Sigmoid colon (tissue), 7 donors: ENCODE data around the gene ABHD2. TPM values are rescaled to one million over a fixed set of nuclear protein-coding genes. Genes with fewer than 3 reads are reported as not detected.
A peak's percentile ranks its signal among the peaks of the same experiment; 100 is the strongest.

Source experiments
- DNase-seq: peaks from one replicate; pipeline ENCODE4 v3.0.0-alpha.2; 2019
- H3K27ac ChIP-seq, 4 donors: fragments of 200-600 bp; sonication (generic); one replicate each; pipeline ENCODE4 v1.5.1; 2016 to 2019; ENCODE audit warnings: mild to moderate bottlenecking in 1 of 4
- H3K27me3 ChIP-seq, 3 donors: fragments of 200-600 bp; sonication (generic); one replicate each; pipeline ENCODE4 v1.5.1; 2019; ENCODE audit warnings: mild to moderate bottlenecking in 1 of 3
- H3K36me3 ChIP-seq, 4 donors: fragments of 200-600 bp; sonication (generic); one replicate each; pipeline ENCODE4 v1.5.1; 2016 to 2019
- H3K4me1 ChIP-seq, 4 donors: fragments of 200-600 bp; sonication (generic); one replicate each; pipeline ENCODE4 v1.5.1; 2017 to 2019
- H3K4me3 ChIP-seq, 4 donors: fragments of 200-600 bp; sonication (generic); one replicate each; pipeline ENCODE4 v1.5.1; 2017 to 2019; ENCODE audit warnings: mild to moderate bottlenecking in 2 of 4, moderate library complexity in 1 of 4
- H3K9me3 ChIP-seq, 4 donors: fragments of 200-600 bp in 3 of 4; sonication (generic) in 3 of 4; one replicate each; pipeline versions ENCODE4 v1.5.1 to v1.6.1; 2013 to 2019
- EP300 ChIP-seq, 4 donors: sonication (generic); formaldehyde crosslinking; IDR thresholded peaks; one replicate each; pipeline ENCODE4 v1.6.1; 2017; ENCODE audit warnings: antibody characterized with exemption in 4 of 4
- POLR2A ChIP-seq, 2 donors: fragments of 450-650 bp; IDR thresholded peaks; one replicate each; pipeline ENCODE4 v1.6.1; 2016; ENCODE audit warnings: antibody characterized with exemption in 2 of 2, mild to moderate bottlenecking in 2 of 2, moderate library complexity in 2 of 2
- POLR2AphosphoS5 ChIP-seq, 4 donors: sonication (generic); formaldehyde crosslinking; IDR thresholded peaks; one replicate each; pipeline ENCODE4 v1.6.1; 2017; ENCODE audit warnings: antibody characterized with exemption in 4 of 4
- WGBS, 2 donors: extraction: QIAGEN DNeasy Blood & Tissue Kit; methylation state at CpG; one replicate each; pipeline ENCODE4 v1.1.7; 2013; 5-methylcytosine and 5-hydroxymethylcytosine counted together
- intact Hi-C: fragments of 100-400 bp; cut with DNase I; formaldehyde crosslinking; loops from one replicate; pipeline ENCODE4 v1.15.1; 2023
- polyA plus RNA-seq, 3 donors: library from polyadenylated mRNA; stranded (reverse); fragments of 200-250 nt; gene quantifications; one replicate each; pipeline ENCODE4 v1.2.3, GENCODE V29; 2013
- total RNA-seq, 4 donors: library from RNA; depleted of rRNA; stranded (reverse); fragments of >200 nt; gene quantifications; one replicate each; pipeline ENCODE4 v1.1.0, GENCODE V29; 2016
- TF ChIP-seq, protein P1 (sequence below), 4 experiments: fragments of 450-650 bp in 3 of 4; fragments of 200-600 bp in 1 of 4; IDR thresholded peaks; one replicate each; pipeline ENCODE4 v1.5.1; 2016 to 2019; ENCODE audit warnings: antibody characterized with exemption in 4 of 4, mild to moderate bottlenecking in 3 of 4, moderate library complexity in 2 of 4
- donor health status: healthy with polysubstance abuse.
- donor health status: Bipolar disorder and iron deficiency.
- donor health status: healthy.

Gene ABHD2
- total and polyA plus RNA-seq, 7 donors: 1.8 to 81.5 (median 32.9) TPM

- Histone ChIP-seq H3K36me3 (peaks cover 0 to 78% (median 12%) of the 10 kb centered on the region in 4 donors), H3K9me3 (no peaks in the 10 kb centered on the region), H3K27me3 (no peaks in the 10 kb centered on the region), H3K27ac (no peak overlapping the region), H3K4me1 (peaks cover 0 to 27% (median 17%) of the 10 kb centered on the region in 4 donors), H3K4me3 (no peak overlapping the region)
- intact Hi-C loops: no loop called here
- 93 to 94% methylated on average over 3 of the region's 3 CpGs for WGBS, 2 donors
- no peak for TF ChIP-seq EP300 (IDR thresholded peaks at IDR 0.05)
- no peak for TF ChIP-seq POLR2A (IDR thresholded peaks at IDR 0.05)
- no peak for TF ChIP-seq POLR2AphosphoS5 (IDR thresholded peaks at IDR 0.05)
- TF ChIP-seq, protein P1, sequence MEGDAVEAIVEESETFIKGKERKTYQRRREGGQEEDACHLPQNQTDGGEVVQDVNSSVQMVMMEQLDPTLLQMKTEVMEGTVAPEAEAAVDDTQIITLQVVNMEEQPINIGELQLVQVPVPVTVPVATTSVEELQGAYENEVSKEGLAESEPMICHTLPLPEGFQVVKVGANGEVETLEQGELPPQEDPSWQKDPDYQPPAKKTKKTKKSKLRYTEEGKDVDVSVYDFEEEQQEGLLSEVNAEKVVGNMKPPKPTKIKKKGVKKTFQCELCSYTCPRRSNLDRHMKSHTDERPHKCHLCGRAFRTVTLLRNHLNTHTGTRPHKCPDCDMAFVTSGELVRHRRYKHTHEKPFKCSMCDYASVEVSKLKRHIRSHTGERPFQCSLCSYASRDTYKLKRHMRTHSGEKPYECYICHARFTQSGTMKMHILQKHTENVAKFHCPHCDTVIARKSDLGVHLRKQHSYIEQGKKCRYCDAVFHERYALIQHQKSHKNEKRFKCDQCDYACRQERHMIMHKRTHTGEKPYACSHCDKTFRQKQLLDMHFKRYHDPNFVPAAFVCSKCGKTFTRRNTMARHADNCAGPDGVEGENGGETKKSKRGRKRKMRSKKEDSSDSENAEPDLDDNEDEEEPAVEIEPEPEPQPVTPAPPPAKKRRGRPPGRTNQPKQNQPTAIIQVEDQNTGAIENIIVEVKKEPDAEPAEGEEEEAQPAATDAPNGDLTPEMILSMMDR (IDR thresholded peaks at IDR 0.05): no peak
- no peak for DNase-seq
Measured at GRCh38 chr15:89127054-89127702, 38.9 kb downstream of the ABHD2 start.

DNA sequence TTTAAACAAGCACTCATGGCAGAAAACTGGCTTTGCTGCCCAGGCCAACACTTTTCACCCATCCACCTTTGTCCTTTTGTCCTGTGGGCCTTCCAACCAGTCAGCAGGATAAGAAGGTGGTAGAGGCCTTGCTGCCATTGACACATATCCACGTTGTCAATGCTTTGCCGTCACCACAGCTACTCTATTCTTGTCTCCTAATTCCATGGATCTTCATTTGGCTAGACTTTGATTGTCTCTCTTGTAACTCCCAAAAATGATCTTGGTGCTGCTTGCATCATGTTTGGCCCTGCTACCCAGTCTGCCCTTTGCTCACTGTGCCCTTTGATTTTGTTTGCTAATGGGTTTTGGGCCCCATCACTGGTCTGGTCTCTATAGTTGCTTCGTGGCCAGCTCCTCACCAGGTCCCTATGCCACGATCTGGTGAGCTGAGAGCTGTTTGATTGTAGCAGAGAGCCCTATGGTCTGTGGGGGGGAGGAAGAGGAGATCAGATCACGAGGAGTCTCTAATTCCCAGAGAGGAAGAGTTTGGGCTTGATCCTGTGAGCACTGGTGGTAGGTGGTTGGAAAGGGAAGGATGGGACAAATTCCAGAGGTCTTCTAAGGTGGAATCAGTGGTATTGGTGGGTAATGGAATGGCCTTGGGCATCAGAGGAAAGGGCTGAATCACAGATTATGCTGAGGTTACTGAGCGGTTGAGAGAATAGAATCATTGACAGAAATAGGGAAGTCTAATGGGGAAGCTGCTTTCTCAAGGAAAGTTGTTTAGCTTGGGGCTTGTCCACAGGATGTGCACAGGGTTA is 40.3 kb downstream of the ABHD2 start:
- DNase-seq: no peak
- WGBS, 2 donors: 86 to 92% methylated on average over 6 of the region's 6 CpGs
- no peaks in the 10 kb centered on the region for H3K9me3 ChIP-seq
- intact Hi-C loops: loop anchor here (2.0 kb wide), 1 partner anchor 70 kb away; no protein-coding TSS in a partner anchor
- peak overlapping the region in 3 of 4 donors; percentile 16 to 59 (median 30) for H3K27ac ChIP-seq
- H3K4me3 ChIP-seq: no peak overlapping the region
- H3K27me3 ChIP-seq: no peaks in the 10 kb centered on the region
- peaks cover 0 to 41% (median 21%) of the 10 kb centered on the region in 4 donors for H3K4me1 ChIP-seq
- H3K36me3 ChIP-seq: peaks cover 0 to 71% (median 5%) of the 10 kb centered on the region in 4 donors
- TF ChIP-seq, protein P1 (IDR thresholded peaks at IDR 0.05): no peak

DNA sequence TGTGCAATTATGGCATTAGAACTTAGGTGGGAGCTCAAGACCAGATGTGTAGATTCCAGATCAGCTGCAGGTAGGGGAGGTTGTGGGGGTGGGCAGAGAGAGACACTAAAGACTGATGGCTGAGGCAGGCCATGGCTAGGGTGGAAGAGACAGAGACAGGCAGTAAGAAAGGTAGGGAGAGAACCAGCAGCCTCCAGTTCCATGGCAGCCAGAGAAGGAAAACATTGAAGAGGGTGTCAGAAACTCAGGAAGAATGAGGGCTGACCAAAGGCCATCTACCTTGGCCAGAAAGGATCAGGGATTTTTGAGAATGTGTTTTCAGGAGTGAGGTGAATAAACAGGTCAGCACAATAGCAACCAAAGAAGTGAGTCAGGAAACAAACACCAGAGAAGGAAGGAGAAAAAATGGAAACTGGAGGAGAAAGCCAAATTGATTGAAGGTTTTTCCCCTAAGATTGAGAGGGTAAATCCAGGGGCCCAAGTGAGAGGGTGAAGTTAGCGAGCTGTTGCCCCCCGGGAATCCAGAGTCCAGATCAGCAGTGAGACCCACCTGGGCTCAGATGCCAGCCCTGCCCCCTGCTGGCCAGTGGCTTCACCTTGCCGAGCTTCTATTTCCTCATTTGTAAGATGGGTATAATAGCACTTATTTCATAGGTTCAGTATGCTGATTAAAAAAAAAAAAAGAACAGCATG is 41.0 kb downstream of the ABHD2 start:
- H3K27ac ChIP-seq: peak overlapping the region; percentile 10 to 59 (median 26)
- WGBS, 2 donors: 39 to 59% methylated on average over 3 of the region's 3 CpGs
- H3K4me1 ChIP-seq: peaks cover 0 to 42% (median 21%) of the 10 kb centered on the region in 4 donors
- intact Hi-C loops: loop anchor here (2.0 kb wide), 1 partner anchor 70 kb away; no protein-coding TSS in a partner anchor
- no peak overlapping the region for H3K4me3 ChIP-seq
- H3K27me3 ChIP-seq: no peaks in the 10 kb centered on the region
- H3K9me3 ChIP-seq: no peaks in the 10 kb centered on the region
- no peak for DNase-seq
- TF ChIP-seq, protein P1 (IDR thresholded peaks at IDR 0.05): peak; percentile 38 to 66 (median 62)
- TF ChIP-seq POLR2AphosphoS5 (IDR thresholded peaks at IDR 0.05) (peak in 1 of 4 donors; percentile 4), POLR2A (IDR thresholded peaks at IDR 0.05) (no peak), EP300 (IDR thresholded peaks at IDR 0.05) (no peak)
- H3K36me3 ChIP-seq: peaks cover 0 to 64% (median 5%) of the 10 kb centered on the region in 4 donors

DNA sequence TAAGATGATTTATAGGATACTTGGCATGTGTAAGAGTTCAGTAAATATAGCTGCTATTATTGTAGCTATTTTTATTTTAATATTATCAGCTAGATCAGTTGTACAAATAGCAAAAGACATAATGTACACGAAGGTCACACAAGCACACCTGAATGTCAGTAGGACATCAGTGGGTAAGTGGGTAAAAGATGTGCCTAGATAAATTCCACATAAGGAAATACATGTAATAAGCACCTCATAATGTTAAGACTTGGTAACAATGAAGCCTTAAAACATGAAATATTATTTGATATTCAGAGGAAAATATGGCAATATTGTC is 41.5 kb downstream of the ABHD2 start:
- no peak for DNase-seq
- TF ChIP-seq, protein P1 (IDR thresholded peaks at IDR 0.05): no peak
- TF ChIP-seq POLR2AphosphoS5 (IDR thresholded peaks at IDR 0.05) (no peak), EP300 (IDR thresholded peaks at IDR 0.05) (no peak), POLR2A (IDR thresholded peaks at IDR 0.05) (no peak)
- intact Hi-C loops: loop anchor here (2.0 to 5.0 kb wide), 2 partner anchors 38 to 71 kb away; no protein-coding TSS in a partner anchor
- Histone ChIP-seq H3K4me3 (no peak overlapping the region), H3K4me1 (peaks cover 0 to 46% (median 21%) of the 10 kb centered on the region in 4 donors), H3K9me3 (no peaks in the 10 kb centered on the region), H3K27me3 (no peaks in the 10 kb centered on the region), H3K36me3 (peaks cover 0 to 60% (median 5%) of the 10 kb centered on the region in 4 donors), H3K27ac (peak overlapping the region in 3 of 4 donors; percentile 10 to 59 (median 30))
- 61 to 78% methylated on average over 1 of the region's 1 CpG for WGBS, 2 donors
